Measurements from ENCODE around the gene LETM1. TPM values are rescaled to one million over a fixed set of nuclear protein-coding genes. Genes with fewer than 3 reads are reported as not detected.
A peak's percentile ranks its signal among the peaks of the same experiment; 100 is the strongest.

LETM1 gene
- total RNA-seq, 1 experiment from 2014 or later: 102 TPM

- no TSS peak for BruUV-seq (replicated peaks)
- H3K4me3 ChIP-seq (ENCODE audit: low read depth, low read length, poor library complexity, severe bottlenecking): no peak overlapping the region
- POLR2A ChIA-PET (ENCODE audit: low non-redundant PET): no interaction called here
- H3K27me3 ChIP-seq (replicated peaks; ENCODE audit: insufficient read depth, low read depth, low read length, poor library complexity): no peaks in the 10 kb centered on the region
- H3K36me3 ChIP-seq (ENCODE audit: insufficient read depth, low read length, poor library complexity, severe bottlenecking): no peaks in the 10 kb centered on the region
- intact Hi-C loops (cut with micrococcal nuclease; ENCODE audit: unreplicated experiment): no loop called here
- H3K4me1 ChIP-seq (ENCODE audit: insufficient read depth, low read length, poor library complexity, severe bottlenecking): peaks cover 3% of the 10 kb centered on the region
- CTCF ChIA-PET: no interaction called here
- TF ChIP-seq EZH2 (IDR thresholded peaks at IDR 0.05; ENCODE audit: borderline replicate concordance, low read depth, low read length, poor library complexity, severe bottlenecking): no peak
- TF ChIP-seq, protein P1, sequence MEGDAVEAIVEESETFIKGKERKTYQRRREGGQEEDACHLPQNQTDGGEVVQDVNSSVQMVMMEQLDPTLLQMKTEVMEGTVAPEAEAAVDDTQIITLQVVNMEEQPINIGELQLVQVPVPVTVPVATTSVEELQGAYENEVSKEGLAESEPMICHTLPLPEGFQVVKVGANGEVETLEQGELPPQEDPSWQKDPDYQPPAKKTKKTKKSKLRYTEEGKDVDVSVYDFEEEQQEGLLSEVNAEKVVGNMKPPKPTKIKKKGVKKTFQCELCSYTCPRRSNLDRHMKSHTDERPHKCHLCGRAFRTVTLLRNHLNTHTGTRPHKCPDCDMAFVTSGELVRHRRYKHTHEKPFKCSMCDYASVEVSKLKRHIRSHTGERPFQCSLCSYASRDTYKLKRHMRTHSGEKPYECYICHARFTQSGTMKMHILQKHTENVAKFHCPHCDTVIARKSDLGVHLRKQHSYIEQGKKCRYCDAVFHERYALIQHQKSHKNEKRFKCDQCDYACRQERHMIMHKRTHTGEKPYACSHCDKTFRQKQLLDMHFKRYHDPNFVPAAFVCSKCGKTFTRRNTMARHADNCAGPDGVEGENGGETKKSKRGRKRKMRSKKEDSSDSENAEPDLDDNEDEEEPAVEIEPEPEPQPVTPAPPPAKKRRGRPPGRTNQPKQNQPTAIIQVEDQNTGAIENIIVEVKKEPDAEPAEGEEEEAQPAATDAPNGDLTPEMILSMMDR (conservative IDR thresholded peaks at IDR 0.05; ENCODE audit: low read depth, low read length): no peak
- no peak for DNase-seq (ENCODE audit: low spot score)
- H3K27ac ChIP-seq (ENCODE audit: low read depth, low read length, poor library complexity, severe bottlenecking): no peak overlapping the region
- H3K9me3 ChIP-seq (ENCODE audit: low read depth, low read length, poor library complexity, severe bottlenecking): no peaks in the 10 kb centered on the region
Observed at GRCh38 chr4:1879485-1879884, 23.5 kb upstream of the LETM1 start.

- intact Hi-C loops (cut with micrococcal nuclease; ENCODE audit: unreplicated experiment): no loop called here
- Histone ChIP-seq H3K4me3 (ENCODE audit: low read depth, low read length, poor library complexity, severe bottlenecking) (no peak overlapping the region), H3K36me3 (ENCODE audit: insufficient read depth, low read length, poor library complexity, severe bottlenecking) (no peaks in the 10 kb centered on the region), H3K4me1 (ENCODE audit: insufficient read depth, low read length, poor library complexity, severe bottlenecking) (peaks cover 28% of the 10 kb centered on the region), H3K9me3 (ENCODE audit: low read depth, low read length, poor library complexity, severe bottlenecking) (no peaks in the 10 kb centered on the region), H3K27me3 (replicated peaks; ENCODE audit: insufficient read depth, low read depth, low read length, poor library complexity) (no peaks in the 10 kb centered on the region), H3K27ac (ENCODE audit: low read depth, low read length, poor library complexity, severe bottlenecking) (peak overlapping the region; percentile 12)
- no peak for TF ChIP-seq EZH2 (IDR thresholded peaks at IDR 0.05; ENCODE audit: borderline replicate concordance, low read depth, low read length, poor library complexity, severe bottlenecking)
- ChIA-PET CTCF (no interaction called here), POLR2A (ENCODE audit: low non-redundant PET) (no interaction called here)
- DNase-seq (ENCODE audit: low spot score): no peak
- no TSS peak for BruUV-seq (replicated peaks)
Observed at GRCh38 chr4:1874201-1874600, 18.2 kb upstream of the LETM1 start.

- Histone ChIP-seq H3K27me3 (replicated peaks; ENCODE audit: insufficient read depth, low read depth, low read length, poor library complexity) (no peaks in the 10 kb centered on the region), H3K4me1 (ENCODE audit: insufficient read depth, low read length, poor library complexity, severe bottlenecking) (peaks cover 28% of the 10 kb centered on the region), H3K27ac (ENCODE audit: low read depth, low read length, poor library complexity, severe bottlenecking) (peak overlapping the region; percentile 40), H3K4me3 (ENCODE audit: low read depth, low read length, poor library complexity, severe bottlenecking) (peak overlapping the region; percentile 98), H3K36me3 (ENCODE audit: insufficient read depth, low read length, poor library complexity, severe bottlenecking) (no peaks in the 10 kb centered on the region), H3K9me3 (ENCODE audit: low read depth, low read length, poor library complexity, severe bottlenecking) (no peaks in the 10 kb centered on the region)
- CTCF ChIA-PET: no interaction called here
- POLR2A ChIA-PET (ENCODE audit: low non-redundant PET): no interaction called here
- intact Hi-C loops (cut with micrococcal nuclease; ENCODE audit: unreplicated experiment): no loop called here
- no peak for DNase-seq (ENCODE audit: low spot score)
- TF ChIP-seq, protein P1 (conservative IDR thresholded peaks at IDR 0.05; ENCODE audit: low read depth, low read length): no peak
- no peak for TF ChIP-seq EZH2 (IDR thresholded peaks at IDR 0.05; ENCODE audit: borderline replicate concordance, low read depth, low read length, poor library complexity, severe bottlenecking)
- no TSS peak for BruUV-seq (replicated peaks)
Observed at GRCh38 chr4:1873776-1874175, 17.8 kb upstream of the LETM1 start.

- intact Hi-C loops (cut with micrococcal nuclease; ENCODE audit: unreplicated experiment): no loop called here
- Histone ChIP-seq H3K9me3 (ENCODE audit: low read depth, low read length, poor library complexity, severe bottlenecking) (no peaks in the 10 kb centered on the region), H3K4me1 (ENCODE audit: insufficient read depth, low read length, poor library complexity, severe bottlenecking) (peaks cover 28% of the 10 kb centered on the region), H3K27me3 (replicated peaks; ENCODE audit: insufficient read depth, low read depth, low read length, poor library complexity) (no peaks in the 10 kb centered on the region), H3K27ac (ENCODE audit: low read depth, low read length, poor library complexity, severe bottlenecking) (peak overlapping the region; percentile 40), H3K36me3 (ENCODE audit: insufficient read depth, low read length, poor library complexity, severe bottlenecking) (no peaks in the 10 kb centered on the region), H3K4me3 (ENCODE audit: low read depth, low read length, poor library complexity, severe bottlenecking) (peak overlapping the region; percentile 98)
- ChIA-PET POLR2A (ENCODE audit: low non-redundant PET) (no interaction called here), CTCF (no interaction called here)
- no peak for DNase-seq (ENCODE audit: low spot score)
- no TSS peak for BruUV-seq (replicated peaks)
- TF ChIP-seq, protein P1 (conservative IDR thresholded peaks at IDR 0.05; ENCODE audit: low read depth, low read length): no peak
- TF ChIP-seq EZH2 (IDR thresholded peaks at IDR 0.05; ENCODE audit: borderline replicate concordance, low read depth, low read length, poor library complexity, severe bottlenecking): no peak
Observed at GRCh38 chr4:1873291-1873690, 17.3 kb upstream of the LETM1 start.

Data from A673 (cell line).